A549 (cell line): ENCODE measurements around the gene ST6GAL1. TPM values are rescaled to one million over a fixed set of nuclear protein-coding genes. Genes with fewer than 3 reads are reported as not detected.

Source experiments
- ATAC-seq, 2 experiments: fragments of 200-7000 bp in 1 of 2; fragments of >200 bp in 1 of 2; cut with Nextera tagmentation in 1 of 2; cut with Tn5 transposase in 1 of 2; 3 replicates each; pipeline versions ENCODE4 v1.8.0 to v1.9.1; 2018 to 2020; ENCODE audit warnings: mild to moderate bottlenecking in 1 of 2, moderate library complexity in 1 of 2
- CTCF ChIA-PET: fragments of 300-600 bp; sonication (Branson Sonifier 250); formaldehyde crosslinking; extraction: SDS; loops from one replicate; lab custom pipeline; 2021; ENCODE audit warnings: antibody characterized with exemption, inconsistent platforms; lab: Yijun Ruan, JAX
- POLR2A ChIA-PET: fragments of 350-600 bp; formaldehyde crosslinking; extraction: SDS; loops from one replicate; lab custom pipeline; 2021; ENCODE audit warnings: antibody characterized with exemption, inconsistent platforms; lab: Yijun Ruan, JAX
- DNase-seq, 2 experiments: peaks; one replicate each; pipeline versions ENCODE4 v3.0.0 to v3.0.0-alpha.2; 2011 to 2016; ENCODE audit warnings: low read depth in 1 of 2, low spot score in 1 of 2
- FAIRE-seq: peaks from 2 replicates; lab custom pipeline; 2011; peaks lifted over from hg19 to GRCh38; lab: Jason Lieb, UNC
- H3K27ac ChIP-seq, 2 experiments: fragments of >200 bp; sonication (Bioruptor Twin); formaldehyde crosslinking; 3 replicates each; pipeline ENCODE4 v1.5.1; 2016 to 2017
- H3K4me1 ChIP-seq: fragments of >200 bp; sonication (Bioruptor Twin); formaldehyde crosslinking; 3 replicates; pipeline ENCODE4 v1.6.1; 2016
- H3K4me2 ChIP-seq: fragments of >200 bp; sonication (Bioruptor Twin); formaldehyde crosslinking; 3 replicates; pipeline ENCODE4 v1.6.1; 2016
- H3K4me3 ChIP-seq: fragments of >200 bp; sonication (Bioruptor Twin); formaldehyde crosslinking; 3 replicates; pipeline ENCODE4 v1.5.1; 2016
- H3K9me3 ChIP-seq: fragments of >200 bp; sonication (Bioruptor Twin); formaldehyde crosslinking; 3 replicates; pipeline ENCODE4 v1.6.1; 2016
- BHLHE40 ChIP-seq: IDR thresholded peaks from 2 replicates; pipeline ENCODE4 v1.6.1; 2012; ENCODE audit warnings: low read depth, low read length, inconsistent platforms
- CBX8 ChIP-seq: fragments of 200-600 bp; sonication (generic); IDR thresholded peaks from 2 replicates; pipeline ENCODE4 v1.6.1; 2016
- CHD4 ChIP-seq: fragments of 200-600 bp; sonication (generic); IDR thresholded peaks from 2 replicates; pipeline ENCODE4 v1.6.1; 2016; ENCODE audit warnings: antibody characterized with exemption, mild to moderate bottlenecking, borderline replicate concordance
- CTCF ChIP-seq: fragments of >200 bp; sonication (Bioruptor Twin); formaldehyde crosslinking; IDR thresholded peaks from 3 replicates; pipeline ENCODE4 v1.5.1; 2016
- EP300 ChIP-seq, 2 experiments: fragments of >200 bp; sonication (Bioruptor Twin); formaldehyde crosslinking; IDR thresholded peaks; 2 replicates in 1 of 2; 3 replicates in 1 of 2; pipeline ENCODE4 v1.6.1; 2016 to 2017
- ESRRA ChIP-seq: fragments of 150-350 bp; IDR thresholded peaks from 2 replicates; pipeline ENCODE4 v1.6.1; 2014; ENCODE audit warnings: mild to moderate bottlenecking, low read length, borderline replicate concordance
- FOSL2 ChIP-seq, 2 experiments: fragments of 450-650 bp in 1 of 2; fragments of >200 bp in 1 of 2; sonication (Bioruptor Twin) in 1 of 2; formaldehyde crosslinking; IDR thresholded peaks; 2 replicates each; pipeline versions ENCODE4 v1.5.0 to v1.6.1; 2016 to 2020; ENCODE audit warnings: mild to moderate bottlenecking in 1 of 2, moderate library complexity in 1 of 2
- HES2 ChIP-seq: fragments of >200 bp; sonication (Bioruptor Twin); formaldehyde crosslinking; IDR thresholded peaks from 2 replicates; pipeline ENCODE4 v1.6.1; 2016
- HEYL ChIP-seq: fragments of 250-450 bp; sonication (Bioruptor Pico); IDR thresholded peaks from 2 replicates; pipeline ENCODE4 v1.8.0; 2021; ENCODE audit warnings: mild to moderate bottlenecking, moderate library complexity
- HOXA7 ChIP-seq: fragments of 250-450 bp; sonication (Bioruptor Pico); IDR thresholded peaks from 2 replicates; pipeline ENCODE4 v1.5.0; 2020; ENCODE audit warnings: mild to moderate bottlenecking, moderate library complexity
- KDM1A ChIP-seq: fragments of 200-600 bp; sonication (generic); IDR thresholded peaks from 2 replicates; pipeline ENCODE4 v1.6.1; 2016; ENCODE audit warnings: low read depth, mild to moderate bottlenecking
- KDM5A ChIP-seq: fragments of 200-600 bp; sonication (generic); IDR thresholded peaks from 2 replicates; pipeline ENCODE4 v1.6.1; 2016; ENCODE audit warnings: antibody characterized with exemption, mild to moderate bottlenecking
- MAFK ChIP-seq: fragments of 450-650 bp; IDR thresholded peaks from 2 replicates; pipeline ENCODE4 v1.6.1; 2014; ENCODE audit not compliant: partially characterized antibody
- MAZ ChIP-seq: fragments of 150-350 bp; IDR thresholded peaks from 2 replicates; pipeline ENCODE4 v1.6.1; 2014; ENCODE audit warnings: antibody characterized with exemption, low read depth, low read length, borderline replicate concordance
- NPAS2 ChIP-seq: fragments of 250-450 bp; sonication (Bioruptor Pico); IDR thresholded peaks from 2 replicates; pipeline ENCODE4 v1.8.0; 2022; ENCODE audit warnings: mild to moderate bottlenecking, moderate library complexity, borderline replicate concordance
- PHF8 ChIP-seq: fragments of 200-600 bp; sonication (generic); IDR thresholded peaks from 2 replicates; pipeline ENCODE4 v1.6.1; 2016; ENCODE audit warnings: low read depth, mild to moderate bottlenecking, antibody characterized with exemption, moderate library complexity, borderline replicate concordance
- POLR2A ChIP-seq: IDR thresholded peaks from 2 replicates; pipeline ENCODE4 v1.6.1; 2012; ENCODE audit warnings: mild to moderate bottlenecking, low read length
- RARB ChIP-seq: fragments of 250-450 bp; sonication (Bioruptor Pico); IDR thresholded peaks from 2 replicates; pipeline ENCODE4 v1.8.0; 2021; ENCODE audit warnings: mild to moderate bottlenecking, moderate library complexity
- REST ChIP-seq: fragments of 200-600 bp; sonication (generic); IDR thresholded peaks from 2 replicates; pipeline ENCODE4 v1.6.1; 2016; ENCODE audit warnings: antibody characterized with exemption, mild to moderate bottlenecking, moderate library complexity
- SMC3 ChIP-seq: fragments of >200 bp; sonication (Bioruptor Twin); formaldehyde crosslinking; IDR thresholded peaks from 3 replicates; pipeline ENCODE4 v1.6.1; 2018; ENCODE audit warnings: inconsistent platforms
- TFCP2L1 ChIP-seq: fragments of 250-450 bp; sonication (Bioruptor Pico); IDR thresholded peaks from 2 replicates; pipeline ENCODE4 v1.5.0; 2021; ENCODE audit warnings: mild to moderate bottlenecking
- ZC3H11A ChIP-seq: fragments of 450-650 bp; IDR thresholded peaks from 2 replicates; pipeline ENCODE4 v1.6.1; 2014; ENCODE audit warnings: antibody characterized with exemption, mild to moderate bottlenecking
- ZFP36 ChIP-seq: fragments of 450-650 bp; IDR thresholded peaks from 2 replicates; pipeline ENCODE4 v1.6.1; 2014; ENCODE audit warnings: borderline replicate concordance; ENCODE audit not compliant: partially characterized antibody
- WGBS: methylation state at CpG from one replicate; pipeline ENCODE4 v1.1.6; 2017; ENCODE audit errors: missing lambda C conversion rate; 5-methylcytosine and 5-hydroxymethylcytosine counted together
- polyA plus RNA-seq, 4 experiments: library from polyadenylated mRNA; depleted of rRNA in 3 of 4; stranded (reverse); fragments of >200 nt; fragmentation: RNase III in 1 of 4; extraction: RNeasy Plus Mini Kit Qiagen cat#74134 plus additional on column Dnase treatment in 1 of 4; gene quantifications; 2 replicates in 3 of 4; 3 replicates in 1 of 4; pipeline ENCODE4 v1.2.3, GENCODE V29; 2011 to 2017
- TF ChIP-seq, protein P1 (sequence below): fragments of >200 bp; sonication (Bioruptor Twin); formaldehyde crosslinking; IDR thresholded peaks from 3 replicates; pipeline ENCODE4 v1.6.1; 2016

The ST6GAL1 gene
- polyA plus RNA-seq, 2 of the 4 experiments (the other 2 are of a cell fraction): 3.9 to 6.5 TPM

DNA sequence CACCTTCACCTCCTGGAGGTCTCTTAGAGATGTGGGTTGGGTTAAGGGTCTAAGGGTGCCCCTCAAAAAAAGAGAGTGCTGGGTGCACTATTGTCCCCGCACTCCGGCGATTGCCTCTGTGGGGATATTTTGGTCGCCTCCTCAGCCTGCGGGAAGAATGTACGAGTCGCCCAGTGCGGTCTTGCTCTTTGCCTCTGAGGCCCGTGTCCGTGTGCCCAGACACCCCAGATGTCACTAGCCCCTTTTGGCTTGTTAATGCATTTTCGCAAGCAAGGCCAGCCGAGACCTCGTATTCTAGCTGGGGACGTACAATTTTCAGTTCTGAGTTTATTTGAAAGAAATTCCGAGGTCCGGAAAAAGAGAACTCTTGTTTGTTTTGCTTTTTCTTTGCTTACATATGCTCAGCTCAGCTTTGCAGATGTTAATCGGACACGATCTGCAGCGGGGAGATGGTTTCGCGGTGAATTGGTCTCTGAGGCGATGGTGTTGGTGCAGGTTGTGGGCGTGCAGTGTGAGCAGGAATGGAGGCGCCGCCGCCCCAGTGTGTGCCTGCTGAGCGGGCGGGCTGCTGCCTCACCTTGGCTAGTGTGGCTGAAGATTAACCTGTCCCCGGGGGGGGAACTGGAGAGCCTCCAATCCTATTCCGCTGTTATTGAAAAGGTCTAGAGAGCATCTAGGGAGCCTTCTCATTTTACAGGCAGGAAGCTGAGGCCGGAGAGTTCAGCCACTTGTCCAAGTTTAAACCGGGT, 1.4 kb downstream of the ST6GAL1 start:
- Histone ChIP-seq H3K27ac (peak overlapping the region; percentile 74 to 87; a peak in 4 of 6 replicates), H3K9me3 (no peaks in the 10 kb centered on the region), H3K4me2 (peak overlapping the region; percentile 81), H3K4me3 (peak overlapping the region; percentile 84), H3K4me1 (no peaks in the 10 kb centered on the region)
- ChIA-PET CTCF (interaction anchor here (0.6 to 3.7 kb wide), 5 partner anchors 9 to 103 kb away, joined by 3 to 16 read pairs (median 3); no protein-coding TSS in a partner anchor), POLR2A (interaction anchor here (0.8 kb wide), 1 partner anchor 208 kb away, joined by 3 read pairs; the partner anchor contains the start of gene RPL39L)
- DNase-seq (no peak), FAIRE-seq (no peak), ATAC-seq (no peak)
- WGBS: 91% methylated on average over 31 of the region's 32 CpGs
- no peak for TF ChIP-seq ZC3H11A
- no peak for TF ChIP-seq ZFP36
- no peak for TF ChIP-seq KDM5A
- no peak for TF ChIP-seq POLR2A
- TF ChIP-seq CTCF: no peak
- TF ChIP-seq PHF8: no peak
- no peak for TF ChIP-seq HOXA7 (CRISPR knock-in tag)
- TF ChIP-seq RARB: no peak
- no peak for TF ChIP-seq HES2
- TF ChIP-seq SMC3: no peak

DNA sequence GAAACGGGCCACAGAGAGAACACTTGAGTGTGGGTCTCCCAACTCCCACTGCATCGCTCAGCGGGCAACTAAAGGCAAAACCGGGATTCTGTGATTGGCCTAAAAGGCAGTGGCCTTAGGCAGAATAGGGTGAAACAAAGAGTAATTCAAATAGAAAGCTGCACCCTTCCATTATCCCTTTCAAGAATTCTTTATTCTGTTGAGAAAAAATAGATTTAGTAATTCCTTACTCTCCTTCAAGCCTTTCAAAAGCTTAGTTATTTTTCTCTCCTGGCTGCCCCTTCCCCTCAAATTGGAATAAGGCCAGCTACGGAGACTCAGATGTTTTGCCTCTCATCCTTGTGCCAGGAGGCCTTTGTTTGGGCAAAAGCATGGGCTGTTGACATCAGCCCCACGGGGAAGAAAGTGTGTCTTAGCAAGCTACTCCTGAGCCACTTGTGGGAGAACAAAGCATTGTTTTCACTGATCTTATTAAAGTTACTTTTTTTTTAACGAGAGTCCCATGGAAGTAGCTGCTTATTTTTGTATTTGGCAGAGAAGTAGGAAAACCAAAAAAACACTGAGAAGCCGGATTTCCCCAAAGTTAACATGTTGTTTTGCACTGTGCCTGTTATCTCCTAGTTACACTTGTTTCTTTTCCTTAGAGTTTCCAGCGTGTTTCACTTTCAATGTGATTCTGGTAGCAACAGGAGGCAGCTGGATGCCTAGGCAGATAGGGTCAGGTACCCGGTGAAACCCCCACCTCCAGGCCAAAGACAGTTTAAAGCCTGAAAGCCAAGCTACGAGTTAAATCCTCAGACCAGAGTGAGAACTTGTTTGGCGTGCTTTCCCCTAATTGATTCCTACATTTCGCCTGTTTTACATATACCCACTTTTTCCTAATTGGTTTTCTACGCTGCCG, 2.2 kb downstream of the ST6GAL1 start:
- ATAC-seq: no peak
- POLR2A ChIA-PET: no interaction called here
- FAIRE-seq: no peak
- no peaks in the 10 kb centered on the region for H3K9me3 ChIP-seq
- WGBS: 84% methylated on average over 15 of the region's 15 CpGs
- TF ChIP-seq REST (no peak), CBX8 (no peak), ZC3H11A (no peak), KDM5A (no peak), CHD4 (no peak), PHF8 (no peak), CTCF (no peak), NPAS2 (CRISPR knock-in tag) (no peak), MAZ (no peak), EP300 (IDR thresholded peaks at IDR 0.05) (no peak), MAFK (no peak), FOSL2 (IDR thresholded peaks at IDR 0.05) (no peak), FOSL2 (CRISPR knock-in tag; IDR thresholded peaks at IDR 0.05) (no peak), BHLHE40 (no peak), TFCP2L1 (no peak), ESRRA (no peak), HEYL (CRISPR knock-in tag) (no peak), KDM1A (no peak), ZFP36 (no peak)
- TF ChIP-seq, protein P1, sequence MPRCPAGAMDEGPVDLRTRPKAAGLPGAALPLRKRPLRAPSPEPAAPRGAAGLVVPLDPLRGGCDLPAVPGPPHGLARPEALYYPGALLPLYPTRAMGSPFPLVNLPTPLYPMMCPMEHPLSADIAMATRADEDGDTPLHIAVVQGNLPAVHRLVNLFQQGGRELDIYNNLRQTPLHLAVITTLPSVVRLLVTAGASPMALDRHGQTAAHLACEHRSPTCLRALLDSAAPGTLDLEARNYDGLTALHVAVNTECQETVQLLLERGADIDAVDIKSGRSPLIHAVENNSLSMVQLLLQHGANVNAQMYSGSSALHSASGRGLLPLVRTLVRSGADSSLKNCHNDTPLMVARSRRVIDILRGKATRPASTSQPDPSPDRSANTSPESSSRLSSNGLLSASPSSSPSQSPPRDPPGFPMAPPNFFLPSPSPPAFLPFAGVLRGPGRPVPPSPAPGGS: no peak
- no peaks in the 10 kb centered on the region for H3K4me1 ChIP-seq
- CTCF ChIA-PET: interaction anchor here (0.6 to 3.7 kb wide), 4 partner anchors 10 to 112 kb away, joined by 3 to 16 read pairs (median 4); no protein-coding TSS in a partner anchor
- H3K27ac ChIP-seq: no peak overlapping the region
- H3K4me2 ChIP-seq: no peak overlapping the region
- H3K4me3 ChIP-seq: no peak overlapping the region
- no peak for DNase-seq
